Left colon (tissue), 2 donors: Measurements from ENCODE around the gene EBF3. TPM values are rescaled to one million over a fixed set of nuclear protein-coding genes. Genes with fewer than 3 reads are reported as not detected.
A peak's percentile ranks its signal among the peaks of the same experiment; 100 is the strongest.

ENCODE experiments used
- ATAC-seq: fragments of 200-7000 bp; cut with Tn5 transposase; one replicate; pipeline ENCODE4 v1.9.1; 2020; ENCODE audit warnings: mild to moderate bottlenecking, moderate library complexity
- DNase-seq, 2 donors: peaks; one replicate each; pipeline ENCODE4 v3.0.0-alpha.2; 2020
- intact Hi-C, 2 donors: fragments of 100-400 bp; cut with DNase I in 1 of 2; cut with micrococcal nuclease in 1 of 2; formaldehyde crosslinking; loops; one replicate each; pipeline versions ENCODE4 v1.11.2 to v1.14.0; 2022; cut with DNase I, micrococcal nuclease
- total RNA-seq, 2 donors: library from RNA; stranded (reverse); fragmentation: NEBNext Ultra II Directional; extraction: Animal tissue kit (Norgen Biotek cat#: 25700); gene quantifications; one replicate each; pipeline ENCODE4 v1.2.1, GENCODE V29; 2021
- donor health status: DM: no; HTN: no; CAD: no.
- donor health status: DM: yes; HTN: yes; CAD: no.

The EBF3 gene
- total RNA-seq, 2 donors from 2014 or later = 0.40 to 0.78 TPM

- intact Hi-C loops = loop anchor here in 1 of 2 donors (10.0 kb wide), 1 partner anchor 927 kb away; no protein-coding TSS in a partner anchor
- DNase-seq (no peak), ATAC-seq (no peak)
Observed at GRCh38 chr10:129962031-129962871, 1.8 kb downstream of the EBF3 start.

DNA sequence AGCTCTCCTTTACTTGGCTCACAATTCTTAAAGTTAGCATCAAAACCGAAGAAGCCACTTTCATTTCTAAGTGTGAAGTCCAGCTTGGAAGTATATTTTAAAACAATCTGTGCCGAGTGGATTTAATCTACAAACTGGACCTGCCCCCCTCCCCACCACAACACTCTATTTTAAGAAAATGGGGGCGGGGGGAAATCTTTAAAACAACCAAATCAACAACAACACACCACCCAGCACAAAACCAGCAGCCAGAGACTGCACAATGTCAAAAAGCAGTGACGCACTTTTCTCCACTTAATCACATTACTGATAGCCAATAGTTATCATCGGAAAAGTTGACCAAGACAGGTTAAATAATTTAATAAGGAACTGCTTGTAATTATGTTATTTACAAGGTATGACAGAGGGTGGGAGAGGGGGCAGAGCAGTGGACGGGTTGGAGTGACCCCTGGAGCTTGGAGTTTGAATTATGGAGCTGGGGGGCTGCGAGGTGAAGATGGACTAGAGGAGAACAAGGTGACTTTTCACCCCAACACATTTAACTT, 2.8 kb downstream of the EBF3 start:
- intact Hi-C loops = loop anchor here in 1 of 2 donors (10.0 kb wide), 1 partner anchor 926 kb away; no protein-coding TSS in a partner anchor
- ATAC-seq (no peak), DNase-seq (no peak)

GRCh38 chr10:129960481-129961156, 3.5 kb downstream of the EBF3 start:
- DNase-seq = no peak
- no peak for ATAC-seq
- intact Hi-C loops = loop anchor here in 1 of 2 donors (10.0 kb wide), 1 partner anchor 926 kb away; no protein-coding TSS in a partner anchor

DNA sequence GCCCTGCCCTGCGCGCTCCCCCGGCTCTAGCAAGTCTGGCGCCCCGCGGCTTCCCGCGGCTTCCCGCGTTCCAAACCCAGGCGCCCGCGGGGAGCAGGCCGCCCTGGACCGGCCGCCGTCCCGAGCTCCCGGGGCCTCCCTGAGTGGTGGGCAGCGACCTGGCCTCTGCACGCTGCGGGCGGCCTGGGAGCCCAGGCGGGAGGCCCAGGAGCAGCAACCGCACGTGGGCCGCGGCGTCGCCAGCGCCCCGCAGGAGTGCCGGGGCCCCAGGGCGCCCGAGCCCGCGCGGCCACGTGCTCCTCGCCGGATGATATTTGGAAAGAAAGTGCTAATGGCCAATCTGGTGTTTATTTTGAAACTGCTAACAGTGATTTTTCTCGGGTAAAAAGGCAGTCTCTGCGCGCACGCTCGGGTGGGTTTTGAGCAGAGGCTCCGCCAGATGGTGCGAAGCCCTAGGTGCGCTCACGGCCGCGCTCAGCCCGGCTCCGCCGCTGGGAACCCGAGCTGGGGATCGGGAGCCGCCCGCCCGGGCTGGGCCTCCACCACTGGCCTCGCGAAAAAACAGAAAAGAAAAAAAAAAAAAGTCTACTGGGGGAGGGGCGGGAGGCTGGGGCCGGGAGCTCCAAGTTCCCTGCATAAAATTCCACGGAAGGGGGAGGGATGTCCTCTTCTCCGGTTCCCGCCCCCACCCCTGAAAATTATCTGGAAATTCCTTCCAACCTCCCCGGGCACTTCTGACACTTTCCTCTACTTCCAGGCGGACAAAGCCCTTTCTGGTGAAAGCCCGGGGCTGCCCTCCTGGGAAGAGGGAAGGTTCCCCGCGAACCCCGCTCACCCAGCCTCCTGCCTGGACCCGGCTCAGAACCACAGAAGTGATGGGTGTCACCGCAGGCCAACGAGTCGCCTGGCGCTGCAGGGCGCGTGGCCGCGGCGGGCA, 4.3 kb downstream of the EBF3 start:
- no peak for DNase-seq
- intact Hi-C loops = loop anchor here in 1 of 2 donors (10.0 kb wide), 1 partner anchor 925 kb away; no protein-coding TSS in a partner anchor
- no peak for ATAC-seq

DNA sequence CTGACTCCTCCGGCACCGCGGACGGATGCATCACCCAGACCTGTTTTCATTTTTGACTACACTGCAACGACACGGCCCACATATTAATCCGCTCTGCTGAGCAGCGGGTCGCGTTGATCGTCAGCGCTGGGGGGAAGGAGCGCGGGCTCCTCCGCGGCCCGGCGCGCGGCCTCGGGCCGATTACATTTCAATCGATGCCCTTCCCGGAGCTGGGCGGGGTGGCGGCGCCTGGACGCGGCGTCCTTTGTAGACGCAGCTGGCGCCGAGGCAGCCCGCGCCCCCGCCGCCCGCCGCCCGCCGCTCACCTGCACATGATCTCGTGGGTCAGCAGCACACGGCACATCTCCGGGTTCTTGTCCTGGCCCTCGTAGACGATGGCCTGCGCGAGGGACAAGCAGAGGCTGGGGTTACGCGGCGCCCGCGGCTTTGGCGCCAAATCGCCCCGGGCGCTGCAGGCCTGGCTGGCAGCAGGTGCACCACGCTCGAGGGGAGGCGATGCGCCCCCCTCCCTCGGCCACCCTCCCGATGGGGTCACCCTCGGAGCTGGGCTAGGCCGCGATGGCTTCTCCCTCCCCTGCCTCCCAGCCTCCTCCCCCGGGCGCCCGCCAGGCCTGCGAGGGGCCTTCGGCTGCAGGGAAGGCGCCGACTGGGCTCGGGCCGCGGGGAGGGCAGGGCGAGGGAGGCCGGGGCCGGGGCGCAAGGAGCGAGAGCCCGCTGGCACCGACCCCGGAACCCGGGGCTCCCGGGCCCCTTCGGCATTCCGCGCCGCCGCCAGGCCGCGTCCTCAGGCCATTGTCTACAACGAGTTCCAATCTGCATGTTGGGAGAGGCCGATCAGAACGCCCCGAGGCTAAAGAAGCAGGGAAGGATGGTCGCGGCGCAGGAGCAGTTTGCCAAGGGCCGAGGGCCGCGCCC, 5.2 kb downstream of the EBF3 start:
- intact Hi-C loops = no loop called here
- DNase-seq (no peak), ATAC-seq (peak; percentile 19)

GRCh38 chr10:129958148-129958628, 5.9 kb downstream of the EBF3 start:
- no peak for ATAC-seq
- DNase-seq = no peak
- intact Hi-C loops = no loop called here

DNA sequence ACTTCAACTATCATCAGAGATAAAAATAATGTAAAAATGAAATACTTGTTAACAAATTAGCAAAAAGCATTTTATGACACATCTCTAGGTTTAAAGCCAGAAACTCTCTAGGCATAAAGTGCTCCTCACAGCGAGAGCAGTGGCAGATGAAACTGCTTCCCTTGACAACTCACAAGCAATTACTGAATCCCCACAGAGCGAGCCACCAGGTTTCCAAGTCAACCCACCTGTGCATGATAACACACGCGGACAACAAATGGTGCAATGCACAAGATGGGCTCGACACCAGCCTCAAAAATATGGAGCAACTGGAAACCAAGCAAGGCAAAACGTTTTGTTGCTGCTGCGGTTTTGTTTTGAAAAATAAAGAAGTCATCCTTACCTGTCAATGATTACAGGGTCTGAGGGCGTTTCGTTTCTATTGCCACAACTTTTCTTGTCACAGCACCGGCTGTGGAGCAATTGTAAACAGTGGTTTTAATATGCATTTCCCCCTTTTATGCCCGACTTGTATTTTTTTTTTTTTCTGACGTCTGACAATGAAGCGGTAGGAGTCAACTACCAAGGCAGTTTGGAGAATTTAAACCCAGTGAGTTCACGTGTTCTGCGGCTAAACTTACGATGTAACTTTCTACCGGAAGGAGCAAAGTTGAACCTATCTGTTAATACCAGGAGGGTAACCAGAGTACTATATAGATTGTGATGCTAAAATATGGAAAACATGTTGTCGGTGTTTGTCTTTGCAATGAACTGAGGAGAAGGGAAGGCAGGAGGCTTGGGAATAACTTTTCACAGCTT, 7.0 kb downstream of the EBF3 start:
- DNase-seq (no peak), ATAC-seq (no peak)
- intact Hi-C loops = no loop called here

DNA sequence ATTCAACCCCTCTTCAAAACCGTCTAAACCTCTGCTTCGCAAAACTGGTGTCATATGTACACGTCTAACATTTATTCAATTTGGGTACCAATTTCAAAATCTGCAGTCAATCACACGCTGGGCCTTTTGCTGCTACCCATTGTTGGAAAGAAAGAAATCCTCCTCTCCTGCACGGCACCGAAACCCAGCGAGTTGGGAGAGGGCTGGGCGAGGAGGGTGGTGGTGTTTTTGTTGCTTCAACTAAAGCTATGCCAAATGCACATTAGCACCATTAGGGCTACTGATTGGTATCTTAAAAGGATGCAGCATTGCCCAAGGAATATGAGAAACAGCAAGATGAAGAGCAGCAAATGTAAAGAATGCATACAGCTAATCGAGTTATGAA, 7.8 kb downstream of the EBF3 start:
- intact Hi-C loops = no loop called here
- DNase-seq (no peak), ATAC-seq (no peak)

DNA sequence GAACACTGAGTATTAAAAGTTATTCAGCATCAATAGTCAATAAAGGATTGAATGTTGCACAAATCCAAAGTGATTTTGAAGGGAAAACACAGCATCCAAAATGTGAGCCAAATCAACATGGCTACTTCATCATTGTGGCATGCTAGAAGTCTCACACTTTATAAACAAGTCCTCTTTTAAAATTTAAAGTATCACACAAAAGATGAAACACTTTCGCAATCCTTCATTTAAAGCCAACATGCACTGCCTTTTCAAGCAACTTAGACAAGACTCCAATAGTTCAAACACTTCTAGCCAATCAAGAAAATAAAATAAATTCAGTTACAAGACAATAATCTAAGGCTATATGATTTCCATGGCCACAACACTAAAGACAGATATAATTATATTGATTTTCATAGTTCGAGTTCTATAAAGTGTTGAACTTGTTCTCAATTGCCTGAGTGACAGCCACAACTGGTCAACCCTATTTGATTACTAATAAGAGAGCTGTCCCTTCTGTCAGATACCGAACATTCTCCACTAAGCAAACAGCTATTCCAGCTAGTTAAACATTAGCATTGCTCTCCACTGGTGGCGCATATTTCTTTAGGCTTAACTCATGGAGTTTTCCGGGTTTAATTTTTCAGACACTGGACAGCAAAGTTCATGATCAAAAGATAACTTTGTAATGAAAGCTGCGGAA, 8.3 kb downstream of the EBF3 start:
- ATAC-seq = peak; percentile 48
- intact Hi-C loops = no loop called here
- DNase-seq = no peak

DNA sequence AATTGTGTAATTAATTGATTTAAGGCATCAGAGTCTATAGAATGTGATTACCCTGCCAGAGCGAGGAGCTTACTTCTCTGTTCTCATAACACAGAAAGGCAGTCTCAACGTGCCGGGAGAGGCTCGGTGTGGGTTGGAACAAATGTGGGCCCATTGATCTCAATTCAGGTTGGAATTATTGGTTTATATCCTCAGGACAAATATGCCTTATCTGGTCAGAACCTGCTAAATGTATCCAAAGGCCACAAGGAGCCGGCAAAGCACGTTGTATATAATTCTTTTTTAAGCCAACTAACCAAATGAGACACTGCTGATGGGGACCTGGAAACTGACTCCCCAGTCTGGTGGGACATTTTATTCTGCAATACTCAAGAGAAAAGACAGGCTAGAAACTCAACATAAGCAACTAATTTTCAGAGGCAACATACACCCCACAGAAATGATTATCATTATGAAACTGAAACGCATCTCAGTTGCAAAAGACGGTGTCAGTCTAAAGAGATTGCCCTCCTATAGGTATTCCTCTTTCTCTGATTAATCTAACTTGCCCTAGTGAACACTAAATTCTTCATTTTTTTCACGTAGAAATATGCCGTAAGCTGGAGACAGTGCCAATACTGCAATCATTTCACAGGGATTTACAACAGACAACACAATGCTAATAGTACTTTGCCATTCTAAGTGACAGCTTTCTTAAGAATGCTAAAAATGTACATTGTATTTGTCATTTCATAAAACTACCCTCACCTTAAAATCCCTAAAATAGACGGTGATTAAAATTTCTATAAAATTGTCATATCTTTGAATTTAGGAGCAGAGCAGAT, 9.4 kb downstream of the EBF3 start:
- intact Hi-C loops = no loop called here
- DNase-seq (no peak), ATAC-seq (no peak)

- ATAC-seq = no peak
- no peak for DNase-seq
- intact Hi-C loops = no loop called here
Observed at GRCh38 chr10:129953119-129954051, 10.7 kb downstream of the EBF3 start.

DNA sequence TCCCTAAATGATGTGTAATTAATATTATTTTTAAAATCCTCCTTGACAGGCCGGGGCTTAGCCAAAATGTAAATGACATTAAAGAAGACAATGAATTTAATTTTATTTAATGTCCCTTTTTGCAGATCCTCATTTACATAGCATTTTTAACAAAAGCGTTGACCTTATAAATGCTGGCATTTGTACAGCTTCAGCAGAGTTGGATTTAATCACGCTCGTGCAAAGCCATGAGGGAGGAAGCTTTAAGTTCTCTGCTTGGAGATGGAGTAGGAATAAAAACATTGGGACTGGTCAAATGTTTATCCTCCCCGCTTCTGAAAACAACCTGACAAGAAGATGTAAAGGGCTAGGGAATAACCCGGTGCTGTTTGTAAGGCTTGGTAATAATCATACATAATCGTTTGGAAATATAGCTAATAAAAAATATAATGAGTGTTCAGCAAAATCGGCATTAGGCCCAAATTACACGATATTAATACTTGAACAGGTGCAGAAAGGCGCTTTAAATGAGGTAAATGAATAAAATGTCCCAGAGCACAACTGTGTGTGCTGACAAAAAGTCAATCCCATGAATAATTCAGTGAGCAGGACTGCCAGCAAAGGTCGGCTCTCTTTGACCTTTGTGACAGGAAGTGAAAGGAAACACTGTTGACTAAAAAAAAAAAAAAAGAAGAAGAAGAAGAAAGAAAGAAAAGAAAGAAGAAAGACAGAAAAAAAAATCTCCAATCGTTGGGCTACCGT, 11.5 kb downstream of the EBF3 start:
- ATAC-seq (no peak), DNase-seq (no peak)
- intact Hi-C loops = no loop called here

DNA sequence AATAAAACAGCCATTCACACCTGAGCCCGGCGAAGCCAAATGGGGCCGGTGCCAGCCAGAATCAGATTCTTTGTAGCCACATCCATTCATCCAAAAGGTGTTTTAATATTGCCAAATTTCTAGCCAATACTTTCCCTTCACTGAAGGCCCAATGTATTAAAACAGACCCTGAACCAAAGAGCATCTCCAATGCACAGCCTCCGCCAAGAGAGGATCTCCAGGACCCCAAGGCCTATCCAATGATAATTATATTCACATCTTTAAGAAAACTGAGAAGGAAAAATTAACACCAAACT, 12.2 kb downstream of the EBF3 start:
- DNase-seq = no peak
- no peak for ATAC-seq
- intact Hi-C loops = no loop called here
